Fibroblast of peridontal ligament (primary cell): ENCODE results near the gene FAM110A.
A peak's percentile ranks its signal among the peaks of the same experiment; 100 is the strongest.
"Not testable (repeated sequence)": the region's sequence is repeated elsewhere in the genome, so short reads cannot be mapped to it uniquely, and the experiment has no call there.

Source experiments
- DNase-seq: peaks from one replicate; pipeline ENCODE4 v3.0.0-alpha.2; 2010; ENCODE audit errors: extremely low read depth

FAM110A gene

DNA sequence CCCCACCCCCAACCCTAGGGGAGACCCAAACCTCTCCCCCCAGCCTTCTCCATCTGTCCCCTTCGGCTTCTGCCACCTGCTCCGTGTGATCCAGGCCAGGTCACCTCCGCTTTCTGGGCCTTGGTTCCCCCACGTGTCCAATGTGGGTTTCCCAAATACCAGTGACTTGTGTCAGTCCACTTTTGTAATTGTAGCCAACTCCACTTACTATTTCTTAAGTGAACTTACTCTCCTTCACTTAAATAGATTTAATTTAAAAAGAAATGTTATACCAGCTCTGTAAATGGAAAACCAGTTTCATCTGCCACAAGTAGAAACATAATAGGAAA lies 10.0 kb upstream of the FAM110A start:
- DNase-seq = no peak

GRCh38 chr20:824490-824889 lies 9.0 kb upstream of the FAM110A start:
- DNase-seq = no peak

GRCh38 chr20:824916-825315 lies 8.6 kb upstream of the FAM110A start:
- no peak for DNase-seq

GRCh38 chr20:825710-826421 lies 7.6 kb upstream of the FAM110A start:
- DNase-seq = peak; percentile 45

DNA sequence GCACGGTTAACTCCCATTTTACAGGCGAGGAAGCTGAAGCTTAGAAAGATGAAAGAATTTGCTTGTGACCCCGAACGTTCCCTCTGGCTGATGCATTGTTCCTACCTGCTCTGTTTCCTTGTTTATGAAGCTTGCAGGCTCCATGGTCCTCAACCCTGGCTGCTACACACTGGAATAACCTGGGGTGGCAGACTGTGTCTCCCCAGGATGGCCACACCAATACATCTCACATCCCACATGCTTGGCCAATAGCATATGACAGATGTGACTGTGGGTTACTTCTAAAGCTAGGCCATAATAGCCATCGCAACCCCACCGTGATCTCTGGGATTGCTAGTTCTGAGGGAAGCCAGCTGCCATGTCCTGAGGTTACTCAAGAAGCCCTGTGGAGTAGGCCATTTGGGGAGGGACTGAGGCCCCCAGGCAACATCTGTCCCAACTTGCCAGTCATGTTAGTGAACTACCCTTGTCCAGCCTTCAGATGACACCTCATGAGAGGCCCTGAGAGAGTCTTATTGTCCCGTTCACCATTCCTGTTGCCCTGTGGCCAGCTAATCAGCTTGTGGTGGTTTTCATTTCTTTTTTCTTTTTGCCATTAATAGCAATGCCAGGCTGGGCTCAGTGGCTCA lies 6.7 kb upstream of the FAM110A start:
- DNase-seq = no peak

DNA sequence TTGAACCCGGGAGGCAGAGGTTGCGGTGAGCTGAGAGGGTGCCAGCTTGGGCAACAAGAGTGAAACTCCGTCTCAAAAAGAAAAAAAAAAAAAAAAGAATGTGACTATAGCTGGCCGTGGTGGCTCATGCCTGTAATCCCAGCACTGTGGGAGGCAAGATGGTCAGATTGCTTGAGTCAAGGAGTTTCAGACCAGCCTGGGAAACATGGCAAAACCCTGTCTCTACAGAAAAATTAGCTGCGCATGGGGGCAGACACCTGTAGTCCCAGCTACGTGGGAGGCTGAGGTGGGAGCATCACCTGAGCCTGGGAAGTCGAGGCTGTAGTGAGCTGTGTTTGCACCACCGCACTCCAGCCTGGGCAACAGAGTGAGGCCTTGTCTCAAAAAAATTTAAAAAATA lies 5.5 kb upstream of the FAM110A start:
- DNase-seq = not testable (repeated sequence)

GRCh38 chr20:828987-829386 lies 4.5 kb upstream of the FAM110A start:
- DNase-seq = no peak

DNA sequence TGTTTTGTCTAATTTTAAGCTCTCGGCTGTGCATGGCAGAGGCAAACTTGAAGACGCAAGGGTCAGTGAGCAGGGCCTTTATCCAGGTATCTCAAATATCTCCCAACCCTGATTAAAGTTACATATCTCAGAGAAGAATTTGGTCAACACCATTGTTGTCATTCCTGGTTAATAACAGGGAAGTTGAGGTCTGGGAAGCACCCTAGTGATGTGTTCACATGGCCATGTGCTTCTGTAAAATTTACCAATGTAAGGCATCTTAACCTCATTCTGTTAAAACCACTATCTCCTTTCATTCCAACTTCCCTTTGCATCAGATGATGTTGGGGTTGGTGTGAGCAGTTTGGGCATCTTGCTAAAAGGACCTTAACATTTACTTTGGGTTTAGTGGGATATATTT lies 4.0 kb upstream of the FAM110A start:
- peak; percentile 35 for DNase-seq

DNA sequence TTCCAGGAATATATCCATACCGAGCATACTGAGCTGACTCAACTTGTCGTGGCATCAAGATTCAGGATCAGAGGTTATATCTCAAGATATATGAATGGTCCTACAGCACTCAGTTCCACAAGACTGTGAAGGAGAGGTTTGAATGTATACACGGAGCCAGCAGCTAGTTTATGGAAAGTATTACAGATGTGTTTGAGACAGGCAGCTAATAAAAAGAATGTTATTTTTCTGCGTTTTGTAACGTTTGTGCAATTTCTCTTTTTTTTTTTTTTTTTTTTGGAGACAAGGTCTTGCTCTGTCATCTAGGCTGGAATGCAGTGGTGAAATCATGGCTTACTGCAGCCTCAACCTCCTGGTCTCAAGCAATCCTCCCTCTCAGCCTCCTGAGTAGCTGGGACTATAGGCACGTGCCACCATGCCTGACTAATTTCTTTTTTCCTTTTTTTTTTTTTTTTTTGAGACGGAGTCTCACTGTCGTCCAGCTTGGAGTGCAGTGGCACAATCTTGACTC lies 3.4 kb upstream of the FAM110A start:
- peak; percentile 69 for DNase-seq

GRCh38 chr20:831251-831650 lies 2.3 kb upstream of the FAM110A start:
- DNase-seq = no peak

- DNase-seq = no peak
These were observed 1.6 kb upstream of the FAM110A start for GRCh38 chr20:831956-832355.

DNA sequence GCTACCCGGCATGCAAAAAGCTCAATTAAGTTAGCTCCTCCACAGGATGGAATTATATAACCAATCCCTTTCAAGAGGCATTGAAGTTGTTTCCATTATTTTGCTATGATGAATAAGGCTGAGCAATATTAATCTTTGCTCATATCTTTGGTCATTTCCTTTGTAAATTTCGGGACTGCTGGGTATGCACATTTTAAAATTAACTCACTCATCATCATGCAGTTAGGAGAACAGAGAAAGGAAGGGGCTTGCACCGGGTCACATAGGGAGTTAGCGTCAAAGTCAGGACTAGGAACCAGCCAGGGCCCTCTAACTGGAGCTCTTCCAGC lies 430 bp upstream of the FAM110A start:
- no peak for DNase-seq

GRCh38 chr20:834151-834746 lies 734 bp downstream of the FAM110A start:
- no peak for DNase-seq

DNA sequence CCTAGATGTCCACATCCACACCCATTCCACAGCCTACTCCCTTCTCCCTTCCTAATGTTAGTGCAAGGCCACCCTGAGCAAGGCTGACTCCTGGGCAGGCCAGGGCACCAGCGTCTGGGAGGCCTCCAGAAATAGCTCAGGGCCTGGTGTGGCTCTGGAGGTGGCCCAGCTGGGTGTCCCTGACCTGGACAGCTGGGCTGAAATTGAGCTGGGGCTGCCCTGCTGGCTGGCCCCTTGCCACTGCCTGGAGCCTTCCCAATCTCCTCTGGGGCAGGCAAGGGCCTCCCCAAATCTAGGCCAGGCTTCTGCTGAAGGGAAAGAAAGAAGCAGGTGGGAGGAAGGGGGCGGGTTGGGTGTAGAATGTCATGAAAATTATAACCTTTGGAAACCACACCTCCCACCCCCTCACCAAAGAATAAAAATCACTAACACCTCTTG lies 2.1 kb downstream of the FAM110A start:
- no peak for DNase-seq

DNA sequence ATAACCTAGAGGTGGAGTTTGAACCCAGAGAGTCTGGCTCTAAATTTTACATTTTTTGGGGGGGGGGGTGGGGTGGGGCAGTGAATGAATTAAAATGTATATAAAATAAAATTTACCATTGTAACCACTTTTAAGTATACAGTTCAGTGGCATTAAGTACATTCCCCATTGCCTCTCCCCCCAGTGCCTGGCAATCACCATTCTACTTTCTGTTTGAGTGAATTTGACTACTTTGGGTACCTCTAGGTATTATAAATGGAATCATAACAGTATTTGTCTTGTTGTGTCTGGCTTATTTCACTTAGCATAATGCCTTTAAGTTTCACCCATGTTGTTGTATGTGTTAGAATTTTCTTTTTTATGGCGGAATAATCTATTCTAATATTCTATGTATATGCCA lies 2.7 kb downstream of the FAM110A start:
- no peak for DNase-seq

DNA sequence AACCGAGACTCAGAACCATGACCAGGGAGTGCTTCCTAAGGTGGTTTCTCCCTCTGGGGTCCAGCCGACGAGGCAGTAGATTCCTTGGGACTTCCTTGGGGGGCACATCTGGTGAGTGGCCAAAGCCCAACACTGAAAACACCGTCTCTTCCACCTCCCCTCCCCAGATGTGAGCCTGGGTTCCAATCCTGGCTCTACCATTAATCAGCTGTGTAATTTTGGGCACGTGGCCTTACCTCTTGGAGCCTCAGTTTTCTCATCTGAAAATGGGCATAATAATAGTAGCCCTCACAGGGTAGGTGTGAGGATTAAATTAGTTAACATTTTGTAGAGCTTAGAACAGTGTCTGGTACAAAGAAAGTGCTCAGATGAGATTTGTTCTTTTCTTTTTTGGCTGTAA lies 5.5 kb downstream of the FAM110A start:
- no peak for DNase-seq

- DNase-seq = no peak
These were observed 6.1 kb downstream of the FAM110A start for GRCh38 chr20:839626-840025.

DNA sequence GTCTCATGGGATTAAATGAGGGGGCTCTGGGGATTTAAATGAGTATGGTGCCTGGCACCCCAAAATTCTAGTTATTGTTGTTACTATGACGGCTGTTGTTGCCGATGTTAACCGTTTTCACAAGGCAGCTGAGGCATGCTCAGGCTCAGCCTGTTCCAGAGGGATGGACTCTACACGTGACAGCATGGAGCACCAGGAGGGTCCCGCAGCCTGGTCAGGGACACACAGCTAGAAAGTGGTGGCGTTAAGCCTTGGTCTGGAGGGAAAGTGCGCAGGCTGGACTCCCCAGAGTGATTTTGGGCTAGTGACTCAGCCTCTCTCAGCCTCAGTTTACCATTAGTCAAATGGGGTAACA lies 7.0 kb downstream of the FAM110A start:
- no peak for DNase-seq

DNA sequence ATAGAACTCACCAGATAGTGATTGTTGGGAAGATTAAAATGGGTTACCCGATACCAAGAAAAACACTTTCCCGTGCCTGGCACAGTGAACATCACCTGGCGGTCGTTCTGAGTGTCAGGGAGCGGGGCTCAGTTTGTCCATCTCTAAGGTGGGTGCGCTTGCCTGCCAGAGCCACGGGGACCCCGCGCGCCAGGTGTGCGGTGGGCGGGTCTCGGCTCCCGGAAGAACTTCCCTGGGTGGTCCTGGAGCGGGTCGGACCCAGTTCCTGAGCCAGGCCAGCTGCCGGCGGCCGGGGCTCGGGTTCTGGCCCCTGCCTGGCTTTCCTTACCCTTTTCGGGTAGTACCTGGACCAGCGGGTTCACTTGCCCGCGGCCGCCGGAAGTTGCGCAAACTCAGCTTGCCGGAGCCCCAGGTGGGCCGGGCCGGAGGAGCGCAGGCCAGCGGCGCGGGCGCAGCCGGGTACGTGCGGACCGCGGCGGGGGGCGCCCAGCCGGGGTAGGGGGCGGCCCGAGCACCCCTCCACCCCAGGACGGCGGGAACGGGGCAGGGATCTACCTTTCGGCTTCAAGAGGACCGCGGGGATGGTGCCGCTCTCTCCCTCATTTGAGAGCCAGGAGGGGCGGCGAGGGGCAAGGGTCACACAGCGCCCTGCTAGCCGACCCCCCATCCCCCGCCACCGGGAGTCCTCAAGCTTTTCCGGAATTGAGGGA lies 7.5 kb downstream of the FAM110A start:
- no peak for DNase-seq

GRCh38 chr20:841568-842546 lies 8.3 kb downstream of the FAM110A start:
- no peak for DNase-seq

- no peak for DNase-seq
These were observed 9.0 kb downstream of the FAM110A start for GRCh38 chr20:842547-842940.

- no peak for DNase-seq
These were observed 10.4 kb downstream of the FAM110A start for GRCh38 chr20:843912-844311.
